PC-9 (cell line): ENCODE results near the gene ISLR2. TPM values are rescaled to one million over a fixed set of nuclear protein-coding genes. Genes with fewer than 3 reads are reported as not detected.
A peak's percentile ranks its signal among the peaks of the same experiment; 100 is the strongest.

Experiments
- BruUV-seq: library from RNA; stranded (reverse); fragments of 400-500 nt; replicated peaks from 2 replicates; lab custom pipeline; 2021; lab: Mats Ljungman, UMichigan
- CTCF ChIA-PET: fragments of 300-600 bp; sonication (Branson Sonifier 250); formaldehyde crosslinking; loops from one replicate; lab custom pipeline; 2022; ENCODE audit warnings: antibody characterized with exemption; lab: Charles Lee
- POLR2A ChIA-PET: fragments of 300-600 bp; sonication (Branson Sonifier 250); formaldehyde crosslinking; loops from one replicate; lab custom pipeline; 2022; ENCODE audit warnings: antibody characterized with exemption; ENCODE audit not compliant: unreplicated experiment; lab: Charles Lee
- DNase-seq, 2 experiments: peaks; one replicate each; pipeline versions ENCODE4 v3.0.0 to v3.0.0-alpha.2; 2015 to 2022; ENCODE audit warnings: mixed read lengths in 1 of 2
- H2AFZ ChIP-seq: fragments of 200-600 bp; sonication (generic); 2 replicates; pipeline ENCODE4 v1.8.1; 2017; ENCODE audit warnings: antibody characterized with exemption
- H3F3A ChIP-seq: fragments of 200-600 bp; sonication (generic); 2 replicates; pipeline ENCODE4 v1.8.1; 2017; ENCODE audit warnings: antibody characterized with exemption, mild to moderate bottlenecking, low read depth; ENCODE audit not compliant: insufficient read depth
- H3K27ac ChIP-seq: fragments of 200-600 bp; sonication (generic); 2 replicates; pipeline ENCODE4 v1.6.1; 2016; ENCODE audit warnings: mixed run types
- H3K27me3 ChIP-seq: fragments of 200-600 bp; sonication (generic); 2 replicates; pipeline ENCODE4 v1.6.1; 2016; ENCODE audit warnings: low read depth, mixed run types; ENCODE audit not compliant: insufficient read depth
- H3K36me3 ChIP-seq: fragments of 200-600 bp; sonication (generic); 2 replicates; pipeline ENCODE4 v1.6.1; 2016; ENCODE audit warnings: low read depth, mixed run types
- H3K4me1 ChIP-seq: fragments of 200-600 bp; sonication (generic); replicated peaks from 2 replicates; pipeline ENCODE4 v1.6.1; 2016; ENCODE audit warnings: mixed run types; ENCODE audit not compliant: insufficient read depth
- H3K4me2 ChIP-seq: fragments of 200-600 bp; sonication (generic); 2 replicates; pipeline ENCODE4 v1.6.1; 2017; ENCODE audit warnings: mixed run types
- H3K4me3 ChIP-seq: fragments of 200-600 bp; sonication (generic); 2 replicates; pipeline ENCODE4 v1.6.1; 2016; ENCODE audit warnings: mixed run types
- H3K79me2 ChIP-seq: fragments of 200-600 bp; sonication (generic); 2 replicates; pipeline ENCODE4 v1.6.1; 2017; ENCODE audit warnings: low read depth, mixed run types
- H3K9me2 ChIP-seq: fragments of 200-600 bp; sonication (generic); 2 replicates; pipeline ENCODE4 v1.8.1; 2017; ENCODE audit warnings: mild to moderate bottlenecking; ENCODE audit not compliant: insufficient read depth
- H3K9me3 ChIP-seq: fragments of 200-600 bp; sonication (generic); 2 replicates; pipeline ENCODE4 v1.8.1; 2016; ENCODE audit warnings: low read depth; ENCODE audit not compliant: insufficient read depth
- H4K20me1 ChIP-seq: fragments of 200-600 bp; sonication (generic); 2 replicates; pipeline ENCODE4 v1.8.1; 2017; ENCODE audit not compliant: insufficient read depth
- CTCF ChIP-seq: fragments of 200-600 bp; sonication (generic); conservative IDR thresholded peaks from 2 replicates; pipeline ENCODE4 v1.6.1; 2017; ENCODE audit warnings: mixed run types, antibody characterized with exemption, mild to moderate bottlenecking, moderate library complexity
- EZH2 ChIP-seq: fragments of 200-600 bp; sonication (generic); IDR thresholded peaks from 2 replicates; pipeline ENCODE4 v1.8.0; 2017; ENCODE audit warnings: antibody characterized with exemption, low read depth
- intact Hi-C: fragments of 100-400 bp; cut with micrococcal nuclease; formaldehyde crosslinking; loops from one replicate; pipeline ENCODE4 v1.10.0; 2022; ENCODE audit not compliant: unreplicated experiment
- total RNA-seq: library from RNA; stranded (reverse); gene quantifications from 2 replicates; pipeline ENCODE4 v1.2.3, GENCODE V29; 2021

The ISLR2 gene
- total RNA-seq, 1 experiment from 2014 or later: 0.15 TPM

GRCh38 chr15:74127255-74127953 lies 3.0 kb upstream of the ISLR2 start:
- DNase-seq: peak; percentile 62 to 93
- H3K4me1 ChIP-seq: 0 out of 2 replicates have a peak, but pooled peaks cover 8% of the 10 kb centered on the region
- no peaks in the 10 kb centered on the region for H3K36me3 ChIP-seq
- ChIA-PET CTCF (interaction anchor here (0.6 to 3.6 kb wide), 5 partner anchors 69 to 258 kb away, joined by 3 to 26 read pairs (median 8); no protein-coding TSS in a partner anchor), POLR2A (interaction anchor here (0.5 kb wide), 1 partner anchor 180 kb away, joined by 6 read pairs; no protein-coding TSS in a partner anchor)
- no peaks in the 10 kb centered on the region for H3K9me3 ChIP-seq
- intact Hi-C loops: loop anchor here (1.0 to 5.0 kb wide), 7 partner anchors 73 to 195 kb away; partner anchors contain the start of gene STRA6
- no TSS peak for BruUV-seq
- H3K4me2 ChIP-seq: peak overlapping the region; percentile 96
- no peaks in the 10 kb centered on the region for H4K20me1 ChIP-seq
- peak overlapping the region; percentile 84 for H2AFZ ChIP-seq
- no peaks in the 10 kb centered on the region for H3F3A ChIP-seq
- peak; percentile 92 for TF ChIP-seq CTCF
- TF ChIP-seq EZH2: no peak
- no peak overlapping the region for H3K27ac ChIP-seq
- peak overlapping the region; percentile 59 for H3K4me3 ChIP-seq
- no peaks in the 10 kb centered on the region for H3K79me2 ChIP-seq
- H3K9me2 ChIP-seq: no peaks in the 10 kb centered on the region
- H3K27me3 ChIP-seq: peaks cover 18% of the 10 kb centered on the region

GRCh38 chr15:74127954-74128784 lies 2.2 kb upstream of the ISLR2 start:
- Histone ChIP-seq H3K4me2 (peak overlapping the region; percentile 96), H3K9me3 (no peaks in the 10 kb centered on the region), H3K9me2 (no peaks in the 10 kb centered on the region), H3K27ac (no peak overlapping the region), H3K4me3 (peak overlapping the region; percentile 59), H2AFZ (peak overlapping the region; percentile 84), H3K4me1 (0 out of 2 replicates have a peak, but pooled peaks cover 8% of the 10 kb centered on the region), H3F3A (no peaks in the 10 kb centered on the region), H3K36me3 (no peaks in the 10 kb centered on the region), H3K27me3 (peaks cover 18% of the 10 kb centered on the region), H3K79me2 (no peaks in the 10 kb centered on the region), H4K20me1 (no peaks in the 10 kb centered on the region)
- no peak for DNase-seq
- intact Hi-C loops: loop anchor here (1.0 to 5.0 kb wide), 7 partner anchors 73 to 194 kb away; partner anchors contain the start of gene STRA6
- CTCF ChIA-PET: interaction anchor here (0.6 to 3.6 kb wide), 6 partner anchors 68 to 258 kb away, joined by 3 to 26 read pairs (median 6); no protein-coding TSS in a partner anchor
- POLR2A ChIA-PET: interaction anchor here (0.5 to 0.6 kb wide), 2 partner anchors 136 to 180 kb away, joined by 6 to 7 read pairs; no protein-coding TSS in a partner anchor
- BruUV-seq: no TSS peak
- TF ChIP-seq CTCF (no peak), EZH2 (no peak)
